Measurements from ENCODE around the gene KCNJ10.
A peak's percentile ranks its signal among the peaks of the same experiment; 100 is the strongest.

DNA sequence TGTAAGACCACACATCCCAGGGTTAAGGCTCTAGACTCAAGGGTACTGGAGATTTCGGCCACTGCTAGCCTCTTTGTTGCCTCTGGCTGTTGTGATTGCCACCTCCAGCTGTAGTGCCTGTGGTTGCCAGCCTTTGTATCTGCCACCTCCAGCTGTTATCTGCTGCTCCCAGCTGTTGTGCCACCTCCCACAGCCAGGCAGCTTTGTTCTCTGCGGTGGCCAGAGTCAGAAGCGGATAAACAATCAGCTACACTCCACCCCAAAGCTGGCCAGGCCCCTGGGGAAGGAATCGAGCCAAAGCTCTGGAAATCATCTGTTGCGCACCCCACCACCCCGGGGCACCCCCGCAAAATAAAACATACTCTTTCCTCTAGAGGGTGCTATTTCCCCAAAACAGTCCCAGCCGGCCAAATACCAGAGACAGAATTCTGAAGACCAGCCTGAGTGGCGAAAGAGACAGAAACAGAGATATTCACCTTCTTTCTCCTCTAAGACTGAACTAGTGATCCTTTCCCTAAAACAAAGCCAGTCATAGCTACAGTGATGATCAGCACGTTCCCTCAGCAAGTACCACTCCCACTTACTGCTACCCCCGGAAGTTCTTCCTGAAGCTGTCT lies 23.4 kb downstream of the KCNJ10 start:
- TF ChIP-seq, protein P1, sequence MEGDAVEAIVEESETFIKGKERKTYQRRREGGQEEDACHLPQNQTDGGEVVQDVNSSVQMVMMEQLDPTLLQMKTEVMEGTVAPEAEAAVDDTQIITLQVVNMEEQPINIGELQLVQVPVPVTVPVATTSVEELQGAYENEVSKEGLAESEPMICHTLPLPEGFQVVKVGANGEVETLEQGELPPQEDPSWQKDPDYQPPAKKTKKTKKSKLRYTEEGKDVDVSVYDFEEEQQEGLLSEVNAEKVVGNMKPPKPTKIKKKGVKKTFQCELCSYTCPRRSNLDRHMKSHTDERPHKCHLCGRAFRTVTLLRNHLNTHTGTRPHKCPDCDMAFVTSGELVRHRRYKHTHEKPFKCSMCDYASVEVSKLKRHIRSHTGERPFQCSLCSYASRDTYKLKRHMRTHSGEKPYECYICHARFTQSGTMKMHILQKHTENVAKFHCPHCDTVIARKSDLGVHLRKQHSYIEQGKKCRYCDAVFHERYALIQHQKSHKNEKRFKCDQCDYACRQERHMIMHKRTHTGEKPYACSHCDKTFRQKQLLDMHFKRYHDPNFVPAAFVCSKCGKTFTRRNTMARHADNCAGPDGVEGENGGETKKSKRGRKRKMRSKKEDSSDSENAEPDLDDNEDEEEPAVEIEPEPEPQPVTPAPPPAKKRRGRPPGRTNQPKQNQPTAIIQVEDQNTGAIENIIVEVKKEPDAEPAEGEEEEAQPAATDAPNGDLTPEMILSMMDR (IDR thresholded peaks at IDR 0.05; ENCODE audit: insufficient read depth, low read length), result peak; percentile 16
- TF ChIP-seq POLR2AphosphoS5 (IDR thresholded peaks at IDR 0.05; ENCODE audit: low read depth) (peak; percentile 41; the same call in 1 of the 2 replicates), GABPA (IDR thresholded peaks at IDR 0.05; ENCODE audit: low read depth) (no peak)
- TF ChIP-seq, protein P2, sequence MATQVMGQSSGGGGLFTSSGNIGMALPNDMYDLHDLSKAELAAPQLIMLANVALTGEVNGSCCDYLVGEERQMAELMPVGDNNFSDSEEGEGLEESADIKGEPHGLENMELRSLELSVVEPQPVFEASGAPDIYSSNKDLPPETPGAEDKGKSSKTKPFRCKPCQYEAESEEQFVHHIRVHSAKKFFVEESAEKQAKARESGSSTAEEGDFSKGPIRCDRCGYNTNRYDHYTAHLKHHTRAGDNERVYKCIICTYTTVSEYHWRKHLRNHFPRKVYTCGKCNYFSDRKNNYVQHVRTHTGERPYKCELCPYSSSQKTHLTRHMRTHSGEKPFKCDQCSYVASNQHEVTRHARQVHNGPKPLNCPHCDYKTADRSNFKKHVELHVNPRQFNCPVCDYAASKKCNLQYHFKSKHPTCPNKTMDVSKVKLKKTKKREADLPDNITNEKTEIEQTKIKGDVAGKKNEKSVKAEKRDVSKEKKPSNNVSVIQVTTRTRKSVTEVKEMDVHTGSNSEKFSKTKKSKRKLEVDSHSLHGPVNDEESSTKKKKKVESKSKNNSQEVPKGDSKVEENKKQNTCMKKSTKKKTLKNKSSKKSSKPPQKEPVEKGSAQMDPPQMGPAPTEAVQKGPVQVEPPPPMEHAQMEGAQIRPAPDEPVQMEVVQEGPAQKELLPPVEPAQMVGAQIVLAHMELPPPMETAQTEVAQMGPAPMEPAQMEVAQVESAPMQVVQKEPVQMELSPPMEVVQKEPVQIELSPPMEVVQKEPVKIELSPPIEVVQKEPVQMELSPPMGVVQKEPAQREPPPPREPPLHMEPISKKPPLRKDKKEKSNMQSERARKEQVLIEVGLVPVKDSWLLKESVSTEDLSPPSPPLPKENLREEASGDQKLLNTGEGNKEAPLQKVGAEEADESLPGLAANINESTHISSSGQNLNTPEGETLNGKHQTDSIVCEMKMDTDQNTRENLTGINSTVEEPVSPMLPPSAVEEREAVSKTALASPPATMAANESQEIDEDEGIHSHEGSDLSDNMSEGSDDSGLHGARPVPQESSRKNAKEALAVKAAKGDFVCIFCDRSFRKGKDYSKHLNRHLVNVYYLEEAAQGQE (IDR thresholded peaks at IDR 0.05; ENCODE audit: insufficient replicate concordance, low read depth), result no peak
